Measurements from ENCODE around the gene ZBTB46.
"Not testable (repeated sequence)": the region's sequence is repeated elsewhere in the genome, so short reads cannot be mapped to it uniquely, and the experiment has no call there.

ZBTB46 gene

DNA sequence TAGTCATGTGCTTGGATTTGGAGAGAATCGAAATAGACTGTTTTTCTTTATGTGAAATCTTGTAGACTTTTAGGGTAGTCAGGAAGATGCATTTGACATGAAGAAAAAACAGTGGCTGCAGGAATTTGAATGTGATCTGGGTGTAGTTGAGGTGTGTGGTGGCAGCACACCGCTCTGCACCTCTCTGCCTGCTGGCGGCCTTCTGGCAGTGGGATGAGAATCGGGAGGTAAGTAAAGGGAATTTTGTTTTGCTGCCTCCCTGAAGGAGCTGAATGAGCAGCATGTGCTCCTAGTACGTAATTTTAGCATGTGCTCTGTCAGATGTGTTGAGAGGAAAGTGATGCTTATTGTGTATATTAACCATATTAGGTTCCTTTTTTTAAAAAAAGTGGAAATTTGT, 37.2 kb upstream of the ZBTB46 start:
- in situ Hi-C loops (cut with HindIII; ENCODE audit: low sequenced_read_pairs): no loop called here
- no peak overlapping the region for H3K4me3 ChIP-seq (ENCODE audit: low read depth, low read length)
- no peak for DNase-seq (ENCODE audit: low read depth, low spot score)
- TF ChIP-seq, protein P1, sequence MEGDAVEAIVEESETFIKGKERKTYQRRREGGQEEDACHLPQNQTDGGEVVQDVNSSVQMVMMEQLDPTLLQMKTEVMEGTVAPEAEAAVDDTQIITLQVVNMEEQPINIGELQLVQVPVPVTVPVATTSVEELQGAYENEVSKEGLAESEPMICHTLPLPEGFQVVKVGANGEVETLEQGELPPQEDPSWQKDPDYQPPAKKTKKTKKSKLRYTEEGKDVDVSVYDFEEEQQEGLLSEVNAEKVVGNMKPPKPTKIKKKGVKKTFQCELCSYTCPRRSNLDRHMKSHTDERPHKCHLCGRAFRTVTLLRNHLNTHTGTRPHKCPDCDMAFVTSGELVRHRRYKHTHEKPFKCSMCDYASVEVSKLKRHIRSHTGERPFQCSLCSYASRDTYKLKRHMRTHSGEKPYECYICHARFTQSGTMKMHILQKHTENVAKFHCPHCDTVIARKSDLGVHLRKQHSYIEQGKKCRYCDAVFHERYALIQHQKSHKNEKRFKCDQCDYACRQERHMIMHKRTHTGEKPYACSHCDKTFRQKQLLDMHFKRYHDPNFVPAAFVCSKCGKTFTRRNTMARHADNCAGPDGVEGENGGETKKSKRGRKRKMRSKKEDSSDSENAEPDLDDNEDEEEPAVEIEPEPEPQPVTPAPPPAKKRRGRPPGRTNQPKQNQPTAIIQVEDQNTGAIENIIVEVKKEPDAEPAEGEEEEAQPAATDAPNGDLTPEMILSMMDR (IDR thresholded peaks at IDR 0.05; ENCODE audit: low read depth, low read length): no peak

DNA sequence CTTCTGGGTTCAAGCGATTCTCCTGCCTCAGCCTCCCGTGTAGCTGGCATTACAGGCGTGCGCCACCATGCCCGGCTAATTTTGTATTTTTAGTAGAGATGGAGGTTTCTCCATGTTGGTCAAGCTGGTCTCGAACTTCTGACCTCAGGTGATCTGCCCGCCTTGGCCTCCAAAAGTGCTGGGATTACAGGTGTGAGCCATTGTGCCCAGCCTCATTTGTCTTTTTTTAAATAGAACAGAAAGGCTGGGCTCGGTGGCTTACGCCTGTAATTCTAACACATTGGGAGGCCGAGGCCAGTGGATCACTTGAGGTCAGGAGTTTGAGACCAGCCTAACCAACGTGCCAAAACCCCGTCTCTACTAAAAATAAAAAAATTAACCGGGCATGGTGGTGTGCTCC, 36.0 kb upstream of the ZBTB46 start:
- DNase-seq (ENCODE audit: low read depth, low spot score); H3K4me3 ChIP-seq (ENCODE audit: low read depth, low read length); in situ Hi-C loops (cut with HindIII; ENCODE audit: low sequenced_read_pairs): not testable (repeated sequence)

DNA sequence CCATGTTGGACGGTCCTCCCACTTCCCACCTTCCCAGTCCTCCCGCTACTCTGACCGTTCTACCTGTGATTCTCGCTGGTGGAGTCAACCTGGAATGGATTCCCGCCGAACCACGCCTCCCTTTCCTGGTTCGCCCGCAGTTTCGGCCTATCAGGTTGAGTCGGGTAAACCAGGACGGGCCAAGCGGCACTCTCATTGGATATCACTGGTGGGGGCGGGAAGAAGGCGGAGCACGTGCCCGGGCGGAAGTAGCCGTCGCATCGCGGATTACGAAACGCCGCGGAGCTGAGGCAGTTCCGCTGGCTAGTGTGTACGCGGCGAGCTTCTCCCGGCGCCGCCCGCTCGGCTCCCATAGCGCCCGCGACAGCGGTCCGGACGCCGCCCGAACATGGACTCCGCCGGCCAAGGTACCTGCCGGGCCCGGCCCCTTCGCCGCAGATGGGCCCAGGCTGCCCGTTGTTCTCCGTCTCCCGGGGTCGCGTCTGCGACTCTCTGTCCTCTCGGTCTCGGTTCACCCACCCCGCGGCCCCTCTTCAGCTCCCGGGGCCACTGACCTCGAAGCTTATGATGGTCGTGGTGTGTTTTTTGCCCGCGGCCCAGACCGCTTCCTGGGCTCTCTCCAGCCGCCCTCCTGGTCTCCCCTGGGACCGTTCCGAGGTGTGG, 34.0 kb upstream of the ZBTB46 start, which contains the start of gene TPD52L2:
TPD52L2 (plus strand) TSS at position 293 of the 663 bp plus-strand sequence; CDS start at position 389, 96 bp downstream.
- in situ Hi-C loops (cut with HindIII; ENCODE audit: low sequenced_read_pairs): no loop called here
- DNase-seq (ENCODE audit: low read depth, low spot score): peak; percentile 98
- H3K4me3 ChIP-seq (ENCODE audit: low read depth, low read length): peak within 1 kb of the TSS; percentile 97
- TF ChIP-seq, protein P1 (IDR thresholded peaks at IDR 0.05; ENCODE audit: low read depth, low read length): no peak

DNA sequence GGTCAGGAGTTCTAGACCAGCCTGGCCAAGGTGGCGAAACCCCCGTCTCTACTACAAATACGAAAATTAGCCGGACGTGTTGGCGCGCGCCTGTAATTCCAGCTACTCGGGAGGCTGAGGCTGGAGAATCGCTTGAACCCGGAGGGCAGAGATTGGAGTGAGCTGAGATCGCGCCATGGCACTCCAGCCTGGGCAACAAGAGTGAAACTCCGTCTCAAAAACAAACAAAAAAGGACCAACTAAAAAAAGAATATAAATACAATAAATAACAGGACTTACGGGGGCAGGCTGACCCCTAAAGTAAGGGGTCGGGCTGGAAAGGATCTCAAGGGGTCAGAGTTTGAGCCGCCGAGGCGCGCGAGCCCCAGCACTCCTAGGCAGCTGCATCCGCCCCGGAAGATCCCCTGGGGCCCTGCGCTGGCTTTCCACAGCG, 33.5 kb upstream of the ZBTB46 start:
- in situ Hi-C loops (cut with HindIII; ENCODE audit: low sequenced_read_pairs): no loop called here
- no peak for DNase-seq (ENCODE audit: low read depth, low spot score)
- TF ChIP-seq, protein P1 (IDR thresholded peaks at IDR 0.05; ENCODE audit: low read depth, low read length): no peak
- peak overlapping the region; percentile 97 for H3K4me3 ChIP-seq (ENCODE audit: low read depth, low read length)

DNA sequence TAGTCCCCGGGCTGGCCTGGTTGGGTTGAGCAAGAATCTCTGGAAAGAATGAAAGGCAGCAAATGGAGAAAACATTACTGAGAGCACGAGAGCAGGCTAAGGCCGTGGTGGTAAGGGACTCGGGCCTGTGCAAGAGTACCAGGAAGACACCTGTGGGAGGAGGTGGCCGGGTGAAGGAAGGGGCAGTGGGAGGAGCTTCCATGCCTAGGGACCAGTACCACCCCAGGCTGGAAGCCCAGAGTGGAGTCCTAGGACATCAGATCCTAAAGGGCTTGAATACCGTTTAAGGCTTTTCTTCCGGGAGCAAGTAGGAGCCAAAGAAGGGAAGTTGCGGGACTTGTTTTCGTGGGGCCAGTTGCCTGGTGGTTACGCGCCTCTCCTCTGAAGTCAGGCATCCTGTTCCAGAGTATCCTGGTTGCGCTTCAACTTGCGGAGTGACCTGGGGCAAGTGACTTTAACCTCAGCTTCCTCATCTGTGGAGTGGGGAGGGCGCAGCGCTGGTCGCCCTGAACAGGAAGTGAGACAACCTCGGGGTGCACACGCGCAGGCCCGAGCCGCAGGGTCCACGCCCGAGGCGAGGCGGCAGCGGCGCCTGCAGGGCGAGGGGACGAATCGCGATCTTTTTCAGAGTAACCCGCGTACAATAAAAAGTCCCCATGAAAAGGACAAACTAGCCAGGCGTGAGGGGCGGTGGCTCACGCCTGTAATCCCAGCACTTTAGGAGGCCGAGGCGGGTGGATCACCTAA, 32.9 kb upstream of the ZBTB46 start:
- in situ Hi-C loops (cut with HindIII; ENCODE audit: low sequenced_read_pairs): no loop called here
- H3K4me3 ChIP-seq (ENCODE audit: low read depth, low read length): peak overlapping the region; percentile 97
- DNase-seq (ENCODE audit: low read depth, low spot score): peak; percentile 75
- TF ChIP-seq, protein P1 (IDR thresholded peaks at IDR 0.05; ENCODE audit: low read depth, low read length): peak; percentile 62

DNA sequence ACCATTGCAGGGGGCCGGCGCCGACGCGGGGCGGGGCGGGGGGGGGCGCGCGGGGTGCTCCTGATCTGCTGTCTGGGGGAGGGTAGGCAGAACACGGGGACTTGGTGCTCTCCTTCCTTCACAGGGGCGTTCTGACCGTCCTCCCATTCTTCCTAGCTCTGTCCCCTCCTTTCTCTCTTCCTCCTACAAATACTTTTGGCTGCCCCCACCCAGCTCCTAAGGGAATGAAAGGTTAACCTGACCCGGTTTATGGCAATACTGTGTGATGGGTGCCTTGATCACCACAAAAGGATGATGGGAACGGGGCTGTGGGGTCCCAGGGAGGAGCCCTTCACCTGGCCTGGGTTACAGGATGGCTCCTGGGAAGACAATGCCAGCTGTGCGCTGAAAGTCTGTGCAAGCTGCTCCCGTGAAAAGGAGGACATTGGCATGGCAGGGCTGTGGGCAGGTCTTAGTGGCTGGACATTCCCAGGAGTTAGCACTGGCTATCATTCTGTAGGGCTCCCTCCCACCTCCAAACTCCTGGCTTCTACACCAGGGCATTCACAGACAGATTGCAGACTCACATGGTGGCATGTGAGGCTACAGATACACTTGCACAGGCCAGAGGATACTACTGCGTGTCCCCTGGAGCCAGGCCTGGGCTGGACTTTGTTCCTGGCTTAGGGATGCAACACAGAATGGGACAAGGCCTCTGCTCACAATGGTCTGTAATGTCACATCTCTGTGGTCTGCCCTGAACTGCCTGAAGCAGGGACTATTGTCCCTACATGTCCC, 32.1 kb upstream of the ZBTB46 start:
- in situ Hi-C loops (cut with HindIII; ENCODE audit: low sequenced_read_pairs): no loop called here
- no peak overlapping the region for H3K4me3 ChIP-seq (ENCODE audit: low read depth, low read length)
- TF ChIP-seq, protein P1 (IDR thresholded peaks at IDR 0.05; ENCODE audit: low read depth, low read length): no peak
- DNase-seq (ENCODE audit: low read depth, low spot score): no peak
